Hepatocyte (in vitro differentiated cells): ENCODE results near the gene REST.

Source experiments
- EZH2 ChIP-seq: fragments of 200-600 bp; sonication (generic); IDR thresholded peaks from 2 replicates; pipeline ENCODE4 v1.6.1; 2016; ENCODE audit warnings: antibody characterized with exemption, mild to moderate bottlenecking, borderline replicate concordance
- EZH2phosphoT487 ChIP-seq: fragments of 200-600 bp; sonication (generic); IDR thresholded peaks from one replicate; pipeline ENCODE4 v1.6.1; 2018; ENCODE audit warnings: antibody characterized with exemption, mild to moderate bottlenecking, low read depth, moderate library complexity; ENCODE audit not compliant: unreplicated experiment, severe bottlenecking
- TF ChIP-seq, protein P1 (sequence below): fragments of 200-600 bp; sonication (generic); IDR thresholded peaks from 2 replicates; pipeline ENCODE4 v1.5.1; 2016; ENCODE audit warnings: antibody characterized with exemption, mild to moderate bottlenecking; ENCODE audit not compliant: poor library complexity

- TF ChIP-seq, protein P1, sequence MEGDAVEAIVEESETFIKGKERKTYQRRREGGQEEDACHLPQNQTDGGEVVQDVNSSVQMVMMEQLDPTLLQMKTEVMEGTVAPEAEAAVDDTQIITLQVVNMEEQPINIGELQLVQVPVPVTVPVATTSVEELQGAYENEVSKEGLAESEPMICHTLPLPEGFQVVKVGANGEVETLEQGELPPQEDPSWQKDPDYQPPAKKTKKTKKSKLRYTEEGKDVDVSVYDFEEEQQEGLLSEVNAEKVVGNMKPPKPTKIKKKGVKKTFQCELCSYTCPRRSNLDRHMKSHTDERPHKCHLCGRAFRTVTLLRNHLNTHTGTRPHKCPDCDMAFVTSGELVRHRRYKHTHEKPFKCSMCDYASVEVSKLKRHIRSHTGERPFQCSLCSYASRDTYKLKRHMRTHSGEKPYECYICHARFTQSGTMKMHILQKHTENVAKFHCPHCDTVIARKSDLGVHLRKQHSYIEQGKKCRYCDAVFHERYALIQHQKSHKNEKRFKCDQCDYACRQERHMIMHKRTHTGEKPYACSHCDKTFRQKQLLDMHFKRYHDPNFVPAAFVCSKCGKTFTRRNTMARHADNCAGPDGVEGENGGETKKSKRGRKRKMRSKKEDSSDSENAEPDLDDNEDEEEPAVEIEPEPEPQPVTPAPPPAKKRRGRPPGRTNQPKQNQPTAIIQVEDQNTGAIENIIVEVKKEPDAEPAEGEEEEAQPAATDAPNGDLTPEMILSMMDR: no peak
- no peak for TF ChIP-seq EZH2
- no peak for TF ChIP-seq EZH2phosphoT487
These were observed 29.6 kb downstream of the REST start for GRCh38 chr4:56937262-56937661.
